A549 (cell line): ENCODE results near the gene PTMS. TPM values are rescaled to one million over a fixed set of nuclear protein-coding genes. Genes with fewer than 3 reads are reported as not detected.

Experiments
- ATAC-seq, 2 experiments: fragments of 200-7000 bp in 1 of 2; fragments of >200 bp in 1 of 2; cut with Nextera tagmentation in 1 of 2; cut with Tn5 transposase in 1 of 2; 3 replicates each; pipeline versions ENCODE4 v1.8.0 to v1.9.1; 2018 to 2020; ENCODE audit warnings: mild to moderate bottlenecking in 1 of 2, moderate library complexity in 1 of 2
- CTCF ChIA-PET: fragments of 300-600 bp; sonication (Branson Sonifier 250); formaldehyde crosslinking; extraction: SDS; loops from one replicate; lab custom pipeline; 2021; ENCODE audit warnings: antibody characterized with exemption, inconsistent platforms; lab: Yijun Ruan, JAX
- POLR2A ChIA-PET: fragments of 350-600 bp; formaldehyde crosslinking; extraction: SDS; loops from one replicate; lab custom pipeline; 2021; ENCODE audit warnings: antibody characterized with exemption, inconsistent platforms; lab: Yijun Ruan, JAX
- DNase-seq, 2 experiments: peaks; one replicate each; pipeline versions ENCODE4 v3.0.0 to v3.0.0-alpha.2; 2011 to 2016; ENCODE audit warnings: low read depth in 1 of 2, low spot score in 1 of 2
- FAIRE-seq: peaks from 2 replicates; lab custom pipeline; 2011; peaks lifted over from hg19 to GRCh38; lab: Jason Lieb, UNC
- H3K27ac ChIP-seq, 2 experiments: fragments of >200 bp; sonication (Bioruptor Twin); formaldehyde crosslinking; 3 replicates each; pipeline ENCODE4 v1.5.1; 2016 to 2017
- H3K4me1 ChIP-seq: fragments of >200 bp; sonication (Bioruptor Twin); formaldehyde crosslinking; 3 replicates; pipeline ENCODE4 v1.6.1; 2016
- H3K4me2 ChIP-seq: fragments of >200 bp; sonication (Bioruptor Twin); formaldehyde crosslinking; 3 replicates; pipeline ENCODE4 v1.6.1; 2016
- H3K4me3 ChIP-seq: fragments of >200 bp; sonication (Bioruptor Twin); formaldehyde crosslinking; 3 replicates; pipeline ENCODE4 v1.5.1; 2016
- H3K9me3 ChIP-seq: fragments of >200 bp; sonication (Bioruptor Twin); formaldehyde crosslinking; 3 replicates; pipeline ENCODE4 v1.6.1; 2016
- BCL3 ChIP-seq: fragments of >200 bp; sonication (Bioruptor Twin); formaldehyde crosslinking; IDR thresholded peaks from 3 replicates; pipeline ENCODE4 v1.6.1; 2016
- CBX8 ChIP-seq: fragments of 200-600 bp; sonication (generic); IDR thresholded peaks from 2 replicates; pipeline ENCODE4 v1.6.1; 2016
- CHD4 ChIP-seq: fragments of 200-600 bp; sonication (generic); IDR thresholded peaks from 2 replicates; pipeline ENCODE4 v1.6.1; 2016; ENCODE audit warnings: antibody characterized with exemption, mild to moderate bottlenecking, borderline replicate concordance
- CTCF ChIP-seq: fragments of >200 bp; sonication (Bioruptor Twin); formaldehyde crosslinking; IDR thresholded peaks from 3 replicates; pipeline ENCODE4 v1.5.1; 2016
- EP300 ChIP-seq, 2 experiments: fragments of >200 bp; sonication (Bioruptor Twin); formaldehyde crosslinking; IDR thresholded peaks; 2 replicates in 1 of 2; 3 replicates in 1 of 2; pipeline ENCODE4 v1.6.1; 2016 to 2017
- FOSL2 ChIP-seq, 2 experiments: fragments of 450-650 bp in 1 of 2; fragments of >200 bp in 1 of 2; sonication (Bioruptor Twin) in 1 of 2; formaldehyde crosslinking; IDR thresholded peaks; 2 replicates each; pipeline versions ENCODE4 v1.5.0 to v1.6.1; 2016 to 2020; ENCODE audit warnings: mild to moderate bottlenecking in 1 of 2, moderate library complexity in 1 of 2
- FOXS1 ChIP-seq: fragments of 250-450 bp; sonication (Bioruptor Pico); IDR thresholded peaks from 2 replicates; pipeline ENCODE4 v1.5.0; 2020; ENCODE audit warnings: mild to moderate bottlenecking, moderate library complexity
- HDAC2 ChIP-seq: fragments of 200-600 bp; sonication (generic); IDR thresholded peaks from 2 replicates; pipeline ENCODE4 v1.6.1; 2016
- HEYL ChIP-seq: fragments of 250-450 bp; sonication (Bioruptor Pico); IDR thresholded peaks from 2 replicates; pipeline ENCODE4 v1.8.0; 2021; ENCODE audit warnings: mild to moderate bottlenecking, moderate library complexity
- HMGXB4 ChIP-seq: fragments of 250-450 bp; sonication (Bioruptor Pico); IDR thresholded peaks from 2 replicates; pipeline ENCODE4 v1.5.0; 2021; ENCODE audit warnings: mild to moderate bottlenecking, moderate library complexity, borderline replicate concordance
- JUNB ChIP-seq: fragments of >200 bp; sonication (Bioruptor Twin); formaldehyde crosslinking; IDR thresholded peaks from 2 replicates; pipeline ENCODE4 v1.6.1; 2016
- MAFK ChIP-seq: fragments of 450-650 bp; IDR thresholded peaks from 2 replicates; pipeline ENCODE4 v1.6.1; 2014; ENCODE audit not compliant: partially characterized antibody
- NFE2L2 ChIP-seq: fragments of 150-350 bp; conservative IDR thresholded peaks from 2 replicates; pipeline ENCODE4 v1.6.1; 2014; ENCODE audit warnings: low read length
- NR3C1 ChIP-seq: fragments of >200 bp; sonication (Bioruptor Twin); formaldehyde crosslinking; IDR thresholded peaks from 3 replicates; pipeline ENCODE4 v1.6.1; 2017
- PBX3 ChIP-seq: IDR thresholded peaks from 2 replicates; pipeline ENCODE4 v1.6.1; 2012
- PHF8 ChIP-seq: fragments of 200-600 bp; sonication (generic); IDR thresholded peaks from 2 replicates; pipeline ENCODE4 v1.6.1; 2016; ENCODE audit warnings: low read depth, mild to moderate bottlenecking, antibody characterized with exemption, moderate library complexity, borderline replicate concordance
- POLR2A ChIP-seq: IDR thresholded peaks from 2 replicates; pipeline ENCODE4 v1.6.1; 2012; ENCODE audit warnings: mild to moderate bottlenecking, low read length
- RARB ChIP-seq: fragments of 250-450 bp; sonication (Bioruptor Pico); IDR thresholded peaks from 2 replicates; pipeline ENCODE4 v1.8.0; 2021; ENCODE audit warnings: mild to moderate bottlenecking, moderate library complexity
- RNF2 ChIP-seq: fragments of 200-600 bp; sonication (generic); IDR thresholded peaks from 2 replicates; pipeline ENCODE4 v1.6.1; 2016; ENCODE audit warnings: low read depth, mild to moderate bottlenecking, antibody characterized with exemption, moderate library complexity, borderline replicate concordance
- TFCP2L1 ChIP-seq: fragments of 250-450 bp; sonication (Bioruptor Pico); IDR thresholded peaks from 2 replicates; pipeline ENCODE4 v1.5.0; 2021; ENCODE audit warnings: mild to moderate bottlenecking
- ZC3H11A ChIP-seq: fragments of 450-650 bp; IDR thresholded peaks from 2 replicates; pipeline ENCODE4 v1.6.1; 2014; ENCODE audit warnings: antibody characterized with exemption, mild to moderate bottlenecking
- ZNF302 ChIP-seq: fragments of 250-450 bp; sonication (Bioruptor Pico); IDR thresholded peaks from 2 replicates; pipeline ENCODE4 v1.9.0; 2021; ENCODE audit warnings: inconsistent platforms, mild to moderate bottlenecking, moderate library complexity
- WGBS: methylation state at CpG from one replicate; pipeline ENCODE4 v1.1.6; 2017; ENCODE audit errors: missing lambda C conversion rate; 5-methylcytosine and 5-hydroxymethylcytosine counted together
- polyA plus RNA-seq, 4 experiments: library from polyadenylated mRNA; depleted of rRNA in 3 of 4; stranded (reverse); fragments of >200 nt; fragmentation: RNase III in 1 of 4; extraction: RNeasy Plus Mini Kit Qiagen cat#74134 plus additional on column Dnase treatment in 1 of 4; gene quantifications; 2 replicates in 3 of 4; 3 replicates in 1 of 4; pipeline ENCODE4 v1.2.3, GENCODE V29; 2011 to 2017
- TF ChIP-seq, protein P1 (sequence below): fragments of 250-450 bp; sonication (Bioruptor Pico); IDR thresholded peaks from 2 replicates; pipeline ENCODE4 v1.5.0; 2020; ENCODE audit warnings: low read depth, mild to moderate bottlenecking, moderate library complexity
- TF ChIP-seq, protein P2 (sequence below): IDR thresholded peaks from 2 replicates; pipeline ENCODE4 v1.6.1; 2012; ENCODE audit warnings: low read depth, borderline replicate concordance

Gene PTMS
- polyA plus RNA-seq, 2 of the 4 experiments (the other 2 are of a cell fraction) = 391 to 1,195 TPM

DNA sequence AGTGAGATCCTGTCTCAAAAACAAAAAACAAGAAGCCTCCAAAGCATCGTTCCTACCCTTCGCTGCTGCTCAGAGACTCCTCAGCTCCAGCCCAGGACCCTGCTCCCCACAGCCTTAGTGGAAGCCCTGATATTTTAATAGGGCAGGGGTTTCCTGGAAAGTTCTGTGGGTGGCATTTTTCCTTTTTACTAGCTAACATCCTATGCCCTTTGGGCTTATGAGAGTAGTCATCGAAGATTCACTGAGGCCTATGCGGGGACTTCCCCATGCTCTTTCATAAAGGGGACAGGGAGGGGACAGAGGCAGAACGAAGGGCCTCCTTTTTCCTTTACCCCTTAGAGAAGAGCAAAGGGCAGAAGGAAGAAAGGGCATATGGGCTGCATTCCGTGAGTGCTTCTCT is 14.4 kb downstream of the PTMS start:
- no peak for ATAC-seq
- H3K9me3 ChIP-seq = no peaks in the 10 kb centered on the region
- H3K27ac ChIP-seq = no peak overlapping the region
- no peak for DNase-seq
- H3K4me2 ChIP-seq = no peak overlapping the region
- FAIRE-seq = no peak
- 83% methylated on average over 6 of the region's 6 CpGs for WGBS
- H3K4me3 ChIP-seq = no peak overlapping the region
- CTCF ChIA-PET = interaction anchor here (0.6 to 26.0 kb wide), 16 partner anchors 11 to 905 kb away, joined by 3 to 670 read pairs (median 4); partner anchors contain the start of genes GPR162, LAG3, MLF2 and P3H3
- POLR2A ChIA-PET = interaction anchor here (0.6 to 2.8 kb wide), 3 partner anchors 14 to 105 kb away, joined by 3 to 22 read pairs (median 8); partner anchors contain the start of genes MLF2 and PTMS
- TF ChIP-seq EP300 (IDR thresholded peaks at IDR 0.05) (no peak), CBX8 (no peak), NFE2L2 (no peak), MAFK (no peak)
- H3K4me1 ChIP-seq = peaks cover 12% of the 10 kb centered on the region; the same call in 2 of the 3 replicates

DNA sequence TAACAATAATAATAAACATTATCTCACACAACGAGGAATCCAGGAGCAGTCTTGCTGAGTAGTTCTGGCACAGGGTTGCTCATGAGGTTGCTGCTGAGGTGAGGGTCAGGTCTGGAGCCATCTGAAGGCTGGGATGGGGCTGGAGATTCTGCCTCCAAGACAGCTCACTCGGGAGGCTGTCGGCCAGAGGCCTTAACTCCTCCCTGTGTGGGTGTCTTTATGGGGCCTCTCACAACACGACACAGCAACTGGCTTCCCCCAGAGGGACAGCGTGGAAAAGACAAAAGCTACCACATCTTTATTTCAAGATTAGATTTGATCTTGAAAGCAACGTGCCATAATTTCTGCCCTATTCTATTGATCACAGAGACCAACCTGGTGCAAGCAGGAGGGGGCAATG is 16.0 kb downstream of the PTMS start:
- H3K4me1 ChIP-seq = peaks cover 9% of the 10 kb centered on the region; the same call in 1 of the 3 replicates
- FAIRE-seq (no peak), ATAC-seq (no peak), DNase-seq (no peak)
- H3K4me3 ChIP-seq = no peak overlapping the region
- no peak for TF ChIP-seq ZC3H11A
- no peak for TF ChIP-seq POLR2A
- no peak for TF ChIP-seq PBX3
- TF ChIP-seq RNF2 = no peak
- no peak for TF ChIP-seq HEYL (CRISPR knock-in tag)
- no peak for TF ChIP-seq BCL3
- no peak for TF ChIP-seq FOSL2 (IDR thresholded peaks at IDR 0.05)
- no peak for TF ChIP-seq FOSL2 (CRISPR knock-in tag; IDR thresholded peaks at IDR 0.05)
- TF ChIP-seq NR3C1 = no peak
- no peak for TF ChIP-seq HMGXB4
- TF ChIP-seq HDAC2 = no peak
- TF ChIP-seq JUNB = no peak
- TF ChIP-seq, protein P1, sequence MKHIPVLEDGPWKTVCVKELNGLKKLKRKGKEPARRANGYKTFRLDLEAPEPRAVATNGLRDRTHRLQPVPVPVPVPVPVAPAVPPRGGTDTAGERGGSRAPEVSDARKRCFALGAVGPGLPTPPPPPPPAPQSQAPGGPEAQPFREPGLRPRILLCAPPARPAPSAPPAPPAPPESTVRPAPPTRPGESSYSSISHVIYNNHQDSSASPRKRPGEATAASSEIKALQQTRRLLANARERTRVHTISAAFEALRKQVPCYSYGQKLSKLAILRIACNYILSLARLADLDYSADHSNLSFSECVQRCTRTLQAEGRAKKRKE (CRISPR knock-in tag) = no peak
- TF ChIP-seq, protein P2, sequence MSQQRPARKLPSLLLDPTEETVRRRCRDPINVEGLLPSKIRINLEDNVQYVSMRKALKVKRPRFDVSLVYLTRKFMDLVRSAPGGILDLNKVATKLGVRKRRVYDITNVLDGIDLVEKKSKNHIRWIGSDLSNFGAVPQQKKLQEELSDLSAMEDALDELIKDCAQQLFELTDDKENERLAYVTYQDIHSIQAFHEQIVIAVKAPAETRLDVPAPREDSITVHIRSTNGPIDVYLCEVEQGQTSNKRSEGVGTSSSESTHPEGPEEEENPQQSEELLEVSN = no peak
- TF ChIP-seq ZNF302 (CRISPR knock-in tag) = no peak
- no peak for TF ChIP-seq FOXS1 (CRISPR knock-in tag)
- no peak for TF ChIP-seq RARB (CRISPR knock-in tag)
- TF ChIP-seq CHD4 = no peak
- no peak for TF ChIP-seq TFCP2L1 (CRISPR knock-in tag)
- no peak for TF ChIP-seq PHF8
- no peak for TF ChIP-seq CTCF
- no peaks in the 10 kb centered on the region for H3K9me3 ChIP-seq
- H3K4me2 ChIP-seq = no peak overlapping the region
- H3K27ac ChIP-seq = no peak overlapping the region
- CTCF ChIA-PET = interaction anchor here (0.8 to 26.0 kb wide), 8 partner anchors 13 to 244 kb away, joined by 3 to 670 read pairs (median 30); partner anchors contain the start of genes GPR162, LAG3, MLF2 and P3H3
- 61% methylated on average over 6 of the region's 6 CpGs for WGBS
- POLR2A ChIA-PET = interaction anchor here (2.5 to 2.8 kb wide), 2 partner anchors 16 to 29 kb away, joined by 8 to 22 read pairs; partner anchors contain the start of genes MLF2 and PTMS
